Inferior parietal cortex (tissue), 1 donor: ENCODE data around the gene SDK1.
A peak's percentile ranks its signal among the peaks of the same experiment; 100 is the strongest.
"Not testable (repeated sequence)": the region's sequence is repeated elsewhere in the genome, so short reads cannot be mapped to it uniquely, and the experiment has no call there.

ENCODE experiments used
- DNase-seq: peaks from one replicate; pipeline ENCODE4 v3.0.0-alpha.2; 2016; ENCODE audit errors: extremely low spot score

The SDK1 gene

DNA sequence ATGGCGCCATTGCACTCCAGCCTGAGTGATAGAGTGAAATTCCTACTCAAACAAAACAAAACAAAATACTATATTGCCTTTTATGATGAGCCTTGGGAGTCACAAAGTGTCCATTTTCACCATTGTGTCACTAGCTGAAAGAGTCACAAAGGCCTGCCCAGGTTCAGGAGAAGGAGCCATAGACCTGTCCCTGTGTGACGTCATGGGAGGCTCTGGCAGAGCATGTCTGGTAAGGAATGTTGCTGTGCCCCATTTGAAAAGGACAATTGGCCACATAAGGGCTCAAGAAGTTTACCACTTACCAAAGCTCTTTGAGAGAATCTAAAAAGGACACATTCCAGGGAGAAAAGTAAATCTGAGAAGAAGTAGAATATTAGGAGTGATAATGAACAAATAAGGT, 367.7 kb downstream of the SDK1 start:
- no peak for DNase-seq

- DNase-seq: no peak
Observed at GRCh38 chr7:3670898-3671297, 369.8 kb downstream of the SDK1 start.

DNA sequence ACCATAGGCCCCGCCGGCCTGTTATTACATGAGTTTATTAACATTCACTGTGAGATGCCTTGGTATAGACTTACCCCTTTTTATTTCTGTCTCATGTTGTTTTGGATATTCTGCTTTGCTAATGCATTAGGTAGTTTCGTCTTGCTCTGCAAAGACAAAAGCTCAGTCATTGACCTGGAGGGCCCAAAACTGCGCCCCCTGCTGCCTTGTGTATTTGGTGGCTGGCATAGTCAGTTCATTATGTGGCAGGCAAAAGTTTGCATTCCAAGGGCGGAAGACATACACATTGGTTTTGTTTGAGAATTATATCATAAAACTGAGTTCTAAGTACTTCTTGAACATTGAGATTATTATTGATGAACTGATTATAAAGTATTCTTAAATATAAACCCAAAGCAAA, 372.5 kb downstream of the SDK1 start:
- no peak for DNase-seq

DNA sequence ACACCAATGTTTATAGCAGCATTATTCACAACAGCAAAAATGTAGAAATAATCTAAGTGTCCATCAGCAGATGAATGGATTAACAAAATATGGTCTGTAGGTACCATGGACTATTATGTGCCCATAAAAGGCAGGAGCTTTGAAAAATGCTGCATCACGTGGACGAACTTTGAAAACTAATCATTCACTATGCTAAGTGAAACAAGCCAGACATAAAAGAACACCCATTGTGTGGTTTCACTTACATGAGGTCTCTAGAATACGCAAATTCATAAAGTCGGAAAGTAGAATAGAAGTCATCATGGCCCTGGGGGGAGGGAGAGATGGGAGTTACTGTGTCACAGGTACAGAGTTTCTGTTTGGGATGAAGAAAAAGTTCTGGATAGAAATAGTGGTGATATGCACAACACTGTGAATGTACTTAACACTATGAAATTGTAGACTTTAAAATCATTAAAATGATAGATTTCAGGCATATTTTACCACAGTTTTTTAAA, 377.3 kb downstream of the SDK1 start:
- no peak for DNase-seq

- no peak for DNase-seq
Observed at GRCh38 chr7:3682028-3682710, 381.1 kb downstream of the SDK1 start.

DNA sequence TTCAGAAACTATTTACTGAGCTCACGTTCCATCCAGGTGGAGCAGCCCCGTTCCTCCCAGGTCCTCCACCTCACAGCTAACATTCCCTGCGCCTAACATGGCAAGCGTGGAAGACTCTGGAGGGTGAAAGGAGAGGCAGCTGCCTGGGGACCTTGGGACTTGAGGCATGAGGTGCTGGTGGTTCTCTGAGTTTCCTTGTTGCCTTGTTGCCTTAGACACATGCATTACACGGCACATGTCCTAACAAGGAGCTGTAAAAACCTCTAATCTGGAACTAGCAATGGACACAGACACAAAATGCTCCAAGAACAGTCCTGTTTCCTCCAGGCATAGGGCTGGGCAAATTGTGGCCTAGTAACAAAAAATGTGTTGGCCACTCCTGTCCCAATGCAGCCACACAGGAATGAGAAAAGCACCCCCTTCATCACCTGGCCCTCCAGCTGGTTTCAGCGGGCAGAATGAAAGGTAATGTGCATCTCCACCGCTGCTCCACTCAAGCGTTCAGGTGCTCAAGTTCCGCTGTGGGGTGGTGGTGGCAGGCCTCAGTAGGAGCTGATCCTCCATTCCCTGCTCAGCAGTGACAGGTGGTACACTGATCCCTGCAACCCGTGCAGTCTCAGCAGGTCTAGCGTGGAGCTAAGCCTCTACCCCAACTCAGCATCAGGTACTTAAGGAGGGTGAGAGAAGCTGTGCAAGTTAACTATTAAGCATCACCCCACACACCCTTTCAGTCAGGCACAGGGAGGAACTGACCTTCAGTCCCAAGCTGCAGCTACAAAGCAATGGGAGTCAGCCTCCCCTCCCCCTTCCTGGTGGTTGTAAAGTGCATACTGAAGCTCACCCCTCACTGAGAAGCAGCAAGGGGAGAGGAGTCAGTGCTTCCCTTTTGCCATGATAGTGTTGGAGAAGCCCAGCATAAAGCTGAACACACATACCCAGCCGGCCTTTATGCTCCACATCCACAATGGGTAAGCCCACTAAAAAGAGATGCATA, 382.8 kb downstream of the SDK1 start:
- DNase-seq: no peak

DNA sequence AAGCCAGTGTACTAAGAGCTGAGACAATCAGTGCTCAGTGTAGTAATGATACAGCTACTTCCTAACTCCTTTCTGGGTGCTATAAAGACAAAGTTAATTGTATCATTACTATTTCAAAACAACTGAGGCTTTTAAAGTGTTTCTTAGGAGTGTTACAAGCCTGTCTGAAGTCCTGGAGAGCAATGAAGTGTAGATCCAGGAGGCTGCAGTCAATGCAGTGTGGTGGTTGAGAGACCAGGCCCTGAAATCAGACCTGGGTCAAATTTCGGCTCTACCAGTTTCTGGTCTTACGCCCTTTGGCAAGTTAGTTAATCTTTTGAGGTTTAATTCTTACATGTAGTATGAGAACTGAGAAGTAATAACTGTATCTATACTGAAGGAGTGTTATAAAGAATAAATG, 387.0 kb downstream of the SDK1 start:
- DNase-seq: no peak

- DNase-seq: no peak
Observed at GRCh38 chr7:3688842-3689241, 387.8 kb downstream of the SDK1 start.

GRCh38 chr7:3691478-3692158, 390.6 kb downstream of the SDK1 start:
- no peak for DNase-seq

- DNase-seq: no peak
Observed at GRCh38 chr7:3695602-3696001, 394.6 kb downstream of the SDK1 start.

DNA sequence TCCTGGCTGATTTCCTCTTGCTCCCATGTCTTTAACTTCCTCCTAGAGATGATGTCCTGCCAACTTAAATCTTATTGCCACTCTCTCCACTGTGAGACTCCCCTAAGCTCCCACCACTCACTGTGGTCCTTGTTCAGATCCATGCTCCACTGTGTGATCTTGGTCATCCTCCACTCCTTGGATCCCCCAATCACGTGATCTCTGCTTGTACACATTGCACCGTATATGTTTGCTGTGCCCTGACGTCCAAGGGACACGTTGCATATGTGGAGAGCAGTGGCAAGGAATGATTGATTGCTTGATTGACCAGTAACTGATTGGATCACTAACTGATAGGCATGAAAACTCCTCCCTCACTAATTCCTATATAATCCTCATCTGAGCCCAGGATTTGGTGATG, 395.1 kb downstream of the SDK1 start:
- DNase-seq: no peak

- DNase-seq: no peak
Observed at GRCh38 chr7:3697472-3697871, 396.4 kb downstream of the SDK1 start.

DNA sequence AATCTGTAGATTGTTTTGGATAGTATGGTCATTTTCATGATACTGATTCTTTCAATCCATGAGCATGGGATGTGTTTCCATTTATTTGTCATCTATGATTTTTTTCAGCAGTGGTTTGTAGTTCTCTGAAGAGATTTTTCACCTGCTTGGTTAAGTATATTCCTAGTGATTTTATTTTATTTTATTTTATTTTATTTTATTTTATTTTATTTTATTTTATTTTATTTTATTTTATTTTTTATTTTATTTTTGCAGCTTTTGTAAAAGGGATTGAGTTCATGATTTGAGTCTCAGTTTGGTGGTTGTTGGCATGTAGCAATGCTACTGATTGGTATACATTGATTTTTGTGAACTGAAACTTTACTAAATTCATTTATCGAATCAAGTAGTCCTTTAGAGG, 404.2 kb downstream of the SDK1 start:
- DNase-seq: no peak

DNA sequence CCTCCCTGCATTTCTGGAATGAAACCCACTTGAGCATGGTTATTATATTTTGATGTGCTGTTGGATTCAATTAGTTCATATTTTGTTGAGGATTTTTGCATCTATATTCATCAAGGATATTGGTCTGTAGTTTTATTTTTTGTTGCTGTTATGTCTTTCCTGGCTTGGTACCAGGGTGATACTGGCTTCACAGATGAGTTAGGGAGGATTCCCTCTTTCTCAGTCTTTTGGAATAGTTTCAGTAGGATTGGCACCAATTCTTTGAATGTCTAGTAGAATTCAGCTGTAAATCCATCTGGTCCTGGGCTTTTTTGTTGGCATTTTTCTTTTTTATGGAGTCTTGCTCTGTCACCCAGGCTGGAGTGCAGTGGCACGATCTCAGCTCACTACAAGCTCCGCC, 405.0 kb downstream of the SDK1 start:
- DNase-seq: not testable (repeated sequence)

DNA sequence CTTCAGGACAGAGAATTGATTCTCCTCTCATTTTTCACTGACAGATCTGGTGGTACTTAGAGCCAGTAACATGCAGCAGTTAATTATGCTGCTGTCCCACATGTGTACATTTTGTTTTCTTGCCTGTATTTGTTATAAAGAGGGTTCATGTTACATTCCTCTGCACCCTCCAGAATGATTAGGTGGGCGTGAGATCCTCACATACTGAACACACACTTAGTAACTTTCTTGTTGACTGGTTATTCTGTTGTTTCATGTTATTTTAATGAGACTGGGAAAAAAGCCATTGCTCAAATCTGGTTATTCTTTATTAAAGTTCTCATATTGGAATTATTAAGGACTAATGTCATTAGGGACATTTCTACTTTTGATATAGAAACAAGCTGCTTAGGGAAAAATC, 409.1 kb downstream of the SDK1 start:
- no peak for DNase-seq

DNA sequence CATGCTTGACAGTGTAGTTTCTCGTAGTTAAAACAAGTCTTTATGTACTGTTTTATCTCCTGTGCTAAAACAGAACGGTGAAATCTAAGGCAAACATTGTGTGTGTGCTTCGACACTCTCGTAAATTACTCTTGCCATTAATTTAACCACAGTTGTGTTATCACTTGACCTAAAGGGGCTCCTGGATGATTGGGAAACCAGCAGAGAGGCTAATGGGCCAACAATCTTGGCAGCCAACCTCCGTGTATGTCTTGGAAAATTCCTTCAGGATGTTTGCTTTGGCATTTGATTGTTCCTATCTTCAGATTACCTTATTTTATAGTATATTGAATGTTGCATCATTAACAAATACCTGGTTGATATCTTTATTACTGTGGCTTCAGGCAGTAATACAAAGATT, 409.5 kb downstream of the SDK1 start:
- no peak for DNase-seq

GRCh38 chr7:3712841-3713240, 411.8 kb downstream of the SDK1 start:
- no peak for DNase-seq

GRCh38 chr7:3721422-3721821, 420.4 kb downstream of the SDK1 start:
- DNase-seq: no peak

GRCh38 chr7:3722396-3722922, 421.4 kb downstream of the SDK1 start:
- no peak for DNase-seq

- DNase-seq: no peak
Observed at GRCh38 chr7:3725155-3726059, 424.4 kb downstream of the SDK1 start.

GRCh38 chr7:3730276-3730675, 429.2 kb downstream of the SDK1 start:
- DNase-seq: peak; percentile 46
